HG02870 (cell line): ENCODE results near the gene HILPDA.
"Not testable (repeated sequence)": the region's sequence is repeated elsewhere in the genome, so short reads cannot be mapped to it uniquely, and the experiment has no call there.

ENCODE experiments used
- ATAC-seq: cut with Tn5 transposase; IDR thresholded peaks from one replicate; pipeline ENCODE4 v1.9.1; 2021; ENCODE audit warnings: mild to moderate bottlenecking, moderate library complexity; ENCODE audit not compliant: unreplicated experiment

The HILPDA gene

GRCh38 chr7:128459394-128459878, 3.8 kb downstream of the HILPDA start:
- ATAC-seq: peak; percentile 27

- no peak for ATAC-seq
Measured at GRCh38 chr7:128462460-128462859, 6.8 kb downstream of the HILPDA start.

GRCh38 chr7:128463345-128463744, 7.7 kb downstream of the HILPDA start:
- ATAC-seq: not testable (repeated sequence)

GRCh38 chr7:128463933-128464332, 8.3 kb downstream of the HILPDA start:
- not testable (repeated sequence) for ATAC-seq

DNA sequence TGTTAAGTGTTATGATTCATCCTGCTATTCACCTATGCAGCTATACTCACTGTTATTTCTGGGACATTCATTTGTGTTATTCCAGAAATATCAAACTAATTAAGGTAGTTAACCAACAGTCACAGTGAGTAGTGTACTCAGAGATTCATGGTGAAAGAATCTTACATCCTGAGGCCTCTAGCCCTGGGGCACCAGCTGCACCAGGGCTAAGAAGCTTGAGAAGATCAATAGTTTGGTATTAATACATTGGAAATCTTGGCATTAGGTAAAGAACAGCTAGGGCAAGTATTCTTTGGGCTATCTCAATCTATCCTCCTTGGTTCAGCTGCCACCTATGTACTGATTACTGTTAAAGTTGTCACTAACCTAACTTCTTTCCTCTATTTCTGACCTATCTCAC, 11.2 kb downstream of the HILPDA start:
- ATAC-seq: not testable (repeated sequence)

DNA sequence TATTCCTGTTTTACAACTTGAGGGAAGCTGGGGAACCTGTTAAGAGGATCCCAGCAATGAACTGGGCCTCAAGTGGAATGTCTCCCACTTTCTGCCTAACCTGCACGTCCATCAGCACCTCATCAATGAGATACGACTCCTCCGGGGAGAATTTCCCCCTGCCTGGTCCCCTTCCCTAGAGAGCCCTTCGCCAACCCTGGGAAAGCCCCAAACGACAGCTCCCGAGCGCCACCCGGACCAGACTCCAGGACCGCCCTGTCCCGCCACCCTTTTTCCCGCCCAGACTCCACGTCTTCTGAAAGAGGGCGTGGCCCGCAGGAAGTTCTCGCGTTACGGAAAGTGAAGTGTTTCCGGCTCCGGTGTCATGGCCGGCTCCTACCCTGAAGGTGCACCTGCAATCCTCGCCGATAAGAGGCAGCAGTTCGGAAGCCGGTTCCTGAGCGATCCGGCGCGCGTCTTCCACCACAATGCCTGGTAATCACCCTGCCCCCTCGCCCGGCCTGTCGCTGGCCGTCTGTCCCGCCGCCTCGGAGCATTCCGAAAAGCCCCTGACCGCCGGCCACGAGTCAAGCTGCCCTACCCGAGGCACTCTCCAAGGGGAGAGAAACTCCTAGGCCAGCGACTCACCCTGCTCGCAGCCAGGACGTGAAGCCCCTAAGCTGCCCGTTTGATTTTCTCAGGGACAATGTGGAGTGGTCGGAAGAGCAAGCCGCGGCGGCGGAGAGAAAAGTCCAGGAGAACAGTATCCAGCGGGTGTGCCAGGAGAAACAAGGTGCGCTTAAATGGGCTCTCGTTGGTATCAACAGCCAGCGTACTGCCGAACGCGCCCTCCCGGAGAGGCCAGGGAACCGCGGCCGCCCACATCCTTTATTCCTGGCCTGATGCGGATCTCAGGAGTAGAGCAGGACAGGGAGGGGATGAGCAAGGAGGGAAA, 21.0 kb downstream of the HILPDA start, which contains the start of gene METTL2B:
TSS of gene METTL2B (plus strand) at position 347 of the 934 bp plus-strand sequence. CDS start at position 365, 18 bp downstream.
- ATAC-seq: peak; percentile 92

GRCh38 chr7:128477336-128477690, 21.6 kb downstream of the HILPDA start:
- not testable (repeated sequence) for ATAC-seq

DNA sequence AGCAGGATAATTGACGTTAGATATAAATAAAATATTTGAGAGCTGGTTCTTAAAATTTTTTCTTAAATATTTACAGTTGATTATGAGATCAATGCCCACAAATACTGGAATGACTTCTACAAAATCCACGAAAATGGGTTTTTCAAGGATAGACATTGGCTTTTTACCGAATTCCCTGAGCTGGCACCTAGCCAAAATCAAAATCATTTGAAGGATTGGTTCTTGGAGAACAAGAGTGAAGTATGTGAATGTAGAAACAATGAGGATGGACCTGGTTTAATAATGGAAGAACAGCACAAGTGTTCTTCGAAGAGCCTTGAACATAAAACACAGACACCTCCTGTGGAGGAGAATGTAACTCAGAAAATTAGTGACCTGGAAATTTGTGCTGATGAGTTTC, 23.4 kb downstream of the HILPDA start:
- ATAC-seq: not testable (repeated sequence)

DNA sequence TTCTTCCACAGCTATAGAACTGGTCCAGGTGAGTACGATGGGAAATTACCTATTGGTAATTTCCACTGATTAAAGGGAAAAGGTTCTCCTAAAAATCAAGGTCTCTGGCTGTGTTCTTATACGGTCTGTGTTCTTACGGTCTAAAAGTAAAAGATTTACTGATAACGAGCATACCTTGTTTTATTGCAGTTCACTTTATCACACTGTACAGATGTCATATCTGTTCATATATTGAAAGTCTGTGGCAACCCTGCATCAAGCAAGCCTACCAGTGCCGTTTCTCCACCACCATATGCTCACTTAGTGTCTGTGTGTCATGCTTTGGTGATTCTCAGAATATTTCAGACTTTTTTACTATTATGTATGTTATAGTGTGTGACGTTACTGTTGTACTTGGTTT, 32.5 kb downstream of the HILPDA start:
- ATAC-seq: not testable (repeated sequence)

GRCh38 chr7:128497405-128497804, 41.7 kb downstream of the HILPDA start:
- no peak for ATAC-seq

DNA sequence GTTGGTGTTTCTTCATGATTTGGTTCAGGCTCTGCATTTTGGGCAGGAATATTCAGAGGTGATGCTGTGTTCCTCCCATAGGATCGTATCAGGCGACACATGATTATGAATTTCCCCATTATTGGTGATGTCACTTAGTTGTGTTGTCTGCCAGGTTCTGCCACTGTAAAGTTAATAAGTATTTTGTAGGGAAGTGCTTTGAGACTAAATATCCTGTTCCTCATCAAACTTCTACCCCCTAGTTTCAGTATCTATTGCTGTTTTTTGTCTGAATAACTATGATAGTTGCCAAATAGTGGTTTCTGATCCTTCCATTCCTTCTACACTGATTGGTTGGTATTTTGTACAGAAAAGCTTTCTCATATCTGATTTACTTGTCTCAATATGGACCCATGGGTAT, 49.7 kb downstream of the HILPDA start:
- ATAC-seq: not testable (repeated sequence)

DNA sequence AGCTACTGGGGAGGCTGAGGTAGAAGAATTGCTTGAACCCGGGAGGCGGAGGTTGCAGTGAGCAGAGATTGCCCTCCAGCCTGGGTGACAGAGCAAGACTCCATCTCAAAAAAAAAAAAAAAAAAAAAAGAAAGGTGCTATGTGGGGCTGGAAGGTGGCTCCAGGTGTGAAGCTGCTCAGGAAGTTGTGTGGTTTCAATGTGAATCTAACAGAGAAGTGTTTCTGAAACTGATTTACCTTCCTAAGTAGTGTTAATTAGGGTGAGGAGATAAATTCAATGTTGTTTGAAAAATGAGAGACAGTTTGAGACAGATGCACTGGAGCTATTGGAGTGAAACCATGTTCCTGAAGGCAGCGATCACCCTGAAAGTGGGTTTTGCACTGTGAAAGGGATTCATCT, 51.1 kb downstream of the HILPDA start:
- peak; percentile 38 for ATAC-seq

GRCh38 chr7:128507321-128507993, 51.8 kb downstream of the HILPDA start:
- peak; percentile 43 for ATAC-seq
